Tibial nerve (tissue), 4 donors: ENCODE data around the gene DARS2. TPM values are rescaled to one million over a fixed set of nuclear protein-coding genes. Genes with fewer than 3 reads are reported as not detected.
"Not testable (repeated sequence)": the region's sequence is repeated elsewhere in the genome, so short reads cannot be mapped to it uniquely, and the experiment has no call there.

ENCODE experiments used
- DNase-seq, 2 donors: peaks; one replicate each; pipeline ENCODE4 v3.0.0-alpha.2; 2019; ENCODE audit warnings: low spot score in 2 of 2
- H3K27ac ChIP-seq, 4 donors: fragments of 200-600 bp; sonication (generic) in 3 of 4; one replicate each; pipeline ENCODE4 v1.5.1; 2017 to 2019; ENCODE audit warnings: mild to moderate bottlenecking in 1 of 4
- H3K27me3 ChIP-seq, 2 donors: fragments of 200-600 bp; sonication (generic) in 1 of 2; one replicate each; pipeline versions ENCODE4 v1.5.1 to v1.6.0; 2017 to 2019
- H3K36me3 ChIP-seq, 3 donors: fragments of 200-600 bp; sonication (generic); one replicate each; pipeline ENCODE4 v1.5.1; 2018 to 2019
- H3K4me1 ChIP-seq, 4 donors: fragments of 200-600 bp; sonication (generic) in 3 of 4; one replicate each; pipeline ENCODE4 v1.5.1; 2017 to 2019
- H3K4me3 ChIP-seq, 4 donors: fragments of 200-600 bp; sonication (generic) in 3 of 4; one replicate each; pipeline ENCODE4 v1.5.1; 2017 to 2019; ENCODE audit warnings: mild to moderate bottlenecking in 1 of 4, moderate library complexity in 1 of 4
- H3K9me3 ChIP-seq, 4 donors: fragments of 200-600 bp; sonication (generic) in 3 of 4; one replicate each; pipeline ENCODE4 v1.5.1; 2017 to 2019
- CTCF ChIP-seq, 5 experiments: fragments of 200-600 bp in 3 of 5; fragments of 450-650 bp in 2 of 5; sonication (generic) in 3 of 5; IDR thresholded peaks; one replicate each; pipeline ENCODE4 v1.5.1; 2016 to 2019; ENCODE audit warnings: antibody characterized with exemption in 5 of 5, mild to moderate bottlenecking in 3 of 5, moderate library complexity in 2 of 5
- EP300 ChIP-seq, 2 donors: sonication (generic); formaldehyde crosslinking; IDR thresholded peaks; one replicate each; pipeline ENCODE4 v1.6.1; 2017; ENCODE audit warnings: antibody characterized with exemption in 2 of 2, mild to moderate bottlenecking in 1 of 2
- POLR2A ChIP-seq, 2 donors: fragments of 450-650 bp; IDR thresholded peaks; one replicate each; pipeline ENCODE4 v1.6.1; 2017; ENCODE audit warnings: antibody characterized with exemption in 2 of 2, mild to moderate bottlenecking in 2 of 2, moderate library complexity in 2 of 2
- WGBS, 2 donors: methylation state at CpG; one replicate each; pipeline ENCODE4 v1.1.5; 2018; 5-methylcytosine and 5-hydroxymethylcytosine counted together
- total RNA-seq, 4 donors: library from RNA; depleted of rRNA; stranded (reverse); fragments of >200 nt; gene quantifications; one replicate each; pipeline ENCODE4 v1.1.0, GENCODE V29; 2016

DARS2 gene
- total RNA-seq, 4 donors from 2014 or later: 10.4 to 18.8 (median 12.3) TPM

- no peak overlapping the region for H3K4me3 ChIP-seq
- H3K4me1 ChIP-seq: peaks cover 0 to 6% (median 2%) of the 10 kb centered on the region in 4 donors
- no peak for TF ChIP-seq EP300 (IDR thresholded peaks at IDR 0.05)
- TF ChIP-seq CTCF (IDR thresholded peaks at IDR 0.05): no peak
- TF ChIP-seq POLR2A (IDR thresholded peaks at IDR 0.05): no peak
- no peaks in the 10 kb centered on the region for H3K27me3 ChIP-seq
- WGBS, 2 donors: 90 to 92% methylated on average over 5 of the region's 5 CpGs
- no peaks in the 10 kb centered on the region for H3K9me3 ChIP-seq
- peaks cover 0 to 87% (median 0%) of the 10 kb centered on the region in 3 donors for H3K36me3 ChIP-seq
- H3K27ac ChIP-seq: no peak overlapping the region
- DNase-seq: no peak
Measured at GRCh38 chr1:173876732-173877131, 52.3 kb downstream of the DARS2 start.

- H3K27me3 ChIP-seq: no peaks in the 10 kb centered on the region
- no peak overlapping the region for H3K27ac ChIP-seq
- H3K4me3 ChIP-seq: no peak overlapping the region
- no peak for DNase-seq
- H3K9me3 ChIP-seq: no peaks in the 10 kb centered on the region
- TF ChIP-seq CTCF (IDR thresholded peaks at IDR 0.05) (no peak), EP300 (IDR thresholded peaks at IDR 0.05) (no peak), POLR2A (IDR thresholded peaks at IDR 0.05) (no peak)
- peaks cover 0 to 77% (median 0%) of the 10 kb centered on the region in 3 donors for H3K36me3 ChIP-seq
- no peaks in the 10 kb centered on the region for H3K4me1 ChIP-seq
Measured at GRCh38 chr1:173878251-173878650, 53.8 kb downstream of the DARS2 start.

GRCh38 chr1:173881117-173881516, 56.6 kb downstream of the DARS2 start:
- not testable (repeated sequence) for DNase-seq, H3K27ac ChIP-seq, H3K27me3 ChIP-seq, H3K9me3 ChIP-seq, H3K4me1 ChIP-seq, H3K4me3 ChIP-seq
- peaks cover 0 to 56% (median 0%) of the 10 kb centered on the region in 3 donors for H3K36me3 ChIP-seq
- WGBS, 2 donors: 86 to 91% methylated on average over 4 of the region's 4 CpGs

GRCh38 chr1:173884701-173885100, 60.2 kb downstream of the DARS2 start:
- no peak overlapping the region for H3K4me3 ChIP-seq
- peaks cover 0 to 50% (median 0%) of the 10 kb centered on the region in 3 donors for H3K36me3 ChIP-seq
- H3K27me3 ChIP-seq: no peaks in the 10 kb centered on the region
- no peaks in the 10 kb centered on the region for H3K4me1 ChIP-seq
- no peak for DNase-seq
- no peaks in the 10 kb centered on the region for H3K9me3 ChIP-seq
- 94 to 96% methylated on average over 5 of the region's 5 CpGs for WGBS, 2 donors
- TF ChIP-seq CTCF (IDR thresholded peaks at IDR 0.05) (no peak), POLR2A (IDR thresholded peaks at IDR 0.05) (no peak), EP300 (IDR thresholded peaks at IDR 0.05) (no peak)
- no peak overlapping the region for H3K27ac ChIP-seq

- no peaks in the 10 kb centered on the region for H3K4me1 ChIP-seq
- no peaks in the 10 kb centered on the region for H3K27me3 ChIP-seq
- peaks cover 0 to 36% (median 0%) of the 10 kb centered on the region in 3 donors for H3K36me3 ChIP-seq
- no peak overlapping the region for H3K27ac ChIP-seq
- TF ChIP-seq EP300 (IDR thresholded peaks at IDR 0.05) (no peak), CTCF (IDR thresholded peaks at IDR 0.05) (no peak), POLR2A (IDR thresholded peaks at IDR 0.05) (no peak)
- 82 to 86% methylated on average over 4 of the region's 4 CpGs for WGBS, 2 donors
- no peak overlapping the region for H3K4me3 ChIP-seq
- H3K9me3 ChIP-seq: no peaks in the 10 kb centered on the region
- DNase-seq: no peak
Measured at GRCh38 chr1:173886746-173887611, 62.5 kb downstream of the DARS2 start.
